HG02884 (cell line): ENCODE data around the gene COL5A2.

Experiments
- ATAC-seq: cut with Tn5 transposase; IDR thresholded peaks from one replicate; pipeline ENCODE4 v1.9.1; 2021; ENCODE audit warnings: mild to moderate bottlenecking, moderate library complexity; ENCODE audit not compliant: unreplicated experiment

Gene COL5A2

DNA sequence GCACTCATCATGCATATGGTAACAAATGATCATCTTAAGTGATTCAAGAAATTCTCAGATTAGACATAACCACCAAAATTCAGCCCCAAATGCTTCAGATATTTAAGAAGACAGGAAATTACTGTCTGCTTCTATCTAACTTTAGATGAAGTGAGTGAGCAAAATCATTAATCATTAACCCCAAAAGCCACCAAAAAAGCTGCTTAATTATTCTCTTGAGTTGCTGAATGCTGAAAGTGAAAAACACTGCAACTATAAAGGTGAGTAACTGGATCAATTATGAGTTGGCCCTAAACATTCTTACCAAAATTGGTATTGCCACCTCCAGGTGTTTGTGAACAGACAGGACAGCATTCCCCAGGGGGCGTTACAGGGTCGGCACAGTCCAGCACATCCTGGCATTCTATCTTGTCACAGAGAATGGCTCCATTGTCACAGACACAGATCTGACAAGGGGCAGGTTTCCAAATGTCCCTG is 69.6 kb downstream of the COL5A2 start:
- ATAC-seq, result peak; percentile 72

GRCh38 chr2:189104934-189105333 is 74.6 kb downstream of the COL5A2 start:
- no peak for ATAC-seq

- no peak for ATAC-seq
Measured at GRCh38 chr2:189102735-189103134, 76.8 kb downstream of the COL5A2 start.

DNA sequence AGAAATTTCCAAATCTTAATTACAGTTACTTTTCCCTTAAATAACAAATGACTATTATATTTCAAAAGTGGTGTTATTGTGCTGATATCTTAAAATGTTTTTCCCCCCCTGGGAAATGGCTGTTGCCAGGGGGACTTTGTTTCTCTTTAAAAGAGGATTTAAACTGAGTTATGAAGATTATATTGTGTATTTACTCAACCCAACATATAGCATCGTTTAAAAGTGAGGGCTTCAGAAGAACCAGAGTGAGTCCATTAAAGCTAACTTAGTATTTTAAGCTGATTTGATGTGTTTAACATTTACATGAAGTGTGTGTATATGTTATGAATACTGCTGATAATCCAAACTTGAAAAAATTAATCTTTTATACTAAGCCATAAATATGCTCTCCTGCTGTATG is 81.6 kb downstream of the COL5A2 start:
- ATAC-seq, result no peak

DNA sequence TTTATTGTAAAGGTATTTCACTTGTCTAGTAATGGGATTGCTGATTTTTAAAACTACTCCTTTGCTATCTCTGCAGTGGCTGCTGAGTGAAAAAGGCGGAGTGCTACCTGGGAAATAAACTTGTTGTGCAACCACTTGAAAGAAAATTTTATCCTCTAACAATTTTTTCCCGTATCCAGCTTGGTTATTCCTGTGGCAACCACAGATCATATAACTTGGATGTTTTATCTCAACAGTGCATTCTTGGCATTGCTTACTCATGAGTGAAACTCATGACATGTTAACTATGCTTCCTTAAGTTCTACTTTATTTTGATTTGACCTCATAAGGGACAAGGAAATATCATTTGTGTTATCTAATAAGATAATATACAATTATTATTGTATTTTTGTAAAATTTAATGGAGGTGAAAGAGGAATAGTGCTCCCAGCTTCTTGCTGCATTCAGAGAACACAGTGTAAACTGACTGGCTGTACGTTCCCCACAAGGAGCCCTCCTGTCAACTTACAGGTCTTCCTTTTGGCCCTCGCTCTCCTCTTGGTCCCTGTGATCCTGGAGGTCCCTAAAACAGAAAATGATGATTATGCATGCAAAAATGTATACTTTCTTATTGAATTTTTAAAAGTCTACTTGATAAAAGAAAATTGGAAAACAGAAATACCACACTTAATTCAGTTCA is 82.7 kb downstream of the COL5A2 start:
- ATAC-seq, result no peak

GRCh38 chr2:189095101-189095500 is 84.5 kb downstream of the COL5A2 start:
- no peak for ATAC-seq

GRCh38 chr2:189092936-189093335 is 86.6 kb downstream of the COL5A2 start:
- ATAC-seq, result no peak

DNA sequence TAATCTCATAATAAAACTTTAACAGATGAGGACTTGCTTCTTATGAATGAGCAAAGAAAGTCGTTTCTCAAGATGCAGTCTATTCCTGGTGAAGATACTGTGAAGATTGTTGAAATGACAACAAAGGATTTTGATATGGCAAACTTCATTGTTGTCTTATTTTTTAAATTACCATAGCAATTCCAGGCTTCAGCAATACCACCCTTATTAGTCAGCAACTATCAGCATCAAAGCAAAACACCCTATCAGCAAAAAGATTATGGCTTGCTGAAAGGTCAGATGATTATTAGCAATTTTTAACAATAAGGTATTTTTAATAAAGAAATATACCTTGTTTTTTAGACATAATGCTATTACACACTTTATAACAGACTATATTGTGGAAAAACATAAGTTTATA is 88.3 kb downstream of the COL5A2 start:
- ATAC-seq, result no peak

GRCh38 chr2:189088591-189089205 is 90.9 kb downstream of the COL5A2 start:
- no peak for ATAC-seq

DNA sequence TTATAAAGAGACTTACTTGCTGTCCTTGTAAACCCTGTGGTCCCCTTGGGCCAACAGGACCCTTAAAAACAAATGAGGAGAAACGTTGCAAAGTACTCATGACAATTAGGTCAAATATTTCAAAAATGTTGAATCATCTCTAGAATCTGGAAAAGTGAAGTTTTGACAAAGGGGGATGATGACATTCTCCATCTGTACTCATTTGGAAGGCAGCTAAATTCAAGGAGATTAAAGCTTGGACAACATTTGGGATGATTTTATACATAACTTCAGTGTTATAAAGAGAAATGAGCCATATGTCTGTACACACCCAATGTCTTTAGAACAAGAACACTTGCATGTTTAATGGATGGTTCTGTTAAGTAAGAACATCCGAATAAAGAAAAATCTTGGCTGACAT is 92.9 kb downstream of the COL5A2 start:
- no peak for ATAC-seq

GRCh38 chr2:189086250-189086649 is 93.3 kb downstream of the COL5A2 start:
- ATAC-seq, result no peak

DNA sequence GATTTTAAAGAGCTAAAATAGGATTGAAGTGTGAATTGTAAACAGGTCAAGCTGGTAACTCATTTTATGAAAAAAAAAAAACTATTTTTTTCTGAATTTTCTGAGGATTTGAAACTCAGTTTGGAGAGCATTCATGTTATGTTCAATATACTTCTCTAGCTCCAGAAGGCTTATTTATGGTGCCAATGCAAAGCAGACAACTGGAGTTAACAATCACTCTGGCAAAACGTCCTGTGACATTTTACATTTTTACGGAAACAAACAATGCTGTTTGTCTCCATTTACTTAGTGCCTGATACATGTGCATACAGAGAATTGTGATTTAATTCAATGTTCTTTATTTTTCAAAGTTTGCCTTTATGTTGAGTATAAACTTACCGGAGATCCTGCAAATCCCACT is 96.0 kb downstream of the COL5A2 start:
- ATAC-seq, result no peak

GRCh38 chr2:189083106-189083505 is 96.5 kb downstream of the COL5A2 start:
- no peak for ATAC-seq

DNA sequence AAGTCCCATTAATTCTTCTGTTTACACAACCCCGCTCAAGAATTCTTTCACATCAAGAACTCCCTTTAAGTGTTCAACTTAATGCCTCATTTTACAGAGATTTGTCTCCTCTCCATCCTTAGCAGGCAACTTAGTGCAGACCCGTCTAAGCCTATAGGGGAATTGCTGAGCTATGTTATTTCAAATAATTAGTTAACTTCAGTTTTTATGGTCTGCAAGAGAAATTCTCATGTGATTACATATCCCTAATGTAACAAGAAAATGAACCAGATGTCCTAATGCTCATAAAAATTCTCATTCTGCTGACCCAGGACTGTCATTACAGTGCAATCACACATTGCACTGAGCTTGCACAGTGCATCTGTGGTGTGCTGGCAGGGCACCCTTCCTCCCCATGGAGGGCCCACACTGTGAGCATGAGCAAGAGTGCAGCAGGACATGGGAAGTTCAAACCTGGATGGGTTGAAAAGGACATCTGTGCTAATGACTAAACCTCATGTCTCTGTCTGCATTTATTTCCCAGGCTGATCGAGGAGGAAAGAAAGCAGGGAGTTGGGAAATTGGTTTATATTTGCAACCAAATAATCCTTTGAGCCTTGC is 97.1 kb downstream of the COL5A2 start:
- ATAC-seq, result no peak

DNA sequence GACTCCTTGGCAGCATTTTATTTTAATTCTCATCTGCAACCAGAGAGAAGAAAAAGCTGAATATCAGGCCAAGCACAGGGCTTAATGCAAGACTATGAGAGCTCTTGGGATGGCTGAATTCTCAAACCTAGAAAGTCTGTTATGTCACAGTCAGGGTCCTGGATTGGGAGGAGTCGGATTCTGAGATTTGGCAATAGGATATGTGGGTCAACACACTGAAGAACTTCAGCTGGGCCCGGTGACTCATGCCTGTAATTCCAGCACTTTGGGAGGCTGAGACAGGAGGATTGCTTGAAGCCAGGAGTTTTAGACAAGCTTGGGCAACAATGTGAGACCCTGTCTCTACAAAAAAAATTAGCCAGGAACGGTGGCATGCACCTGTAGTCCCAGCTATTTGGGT is 103.0 kb downstream of the COL5A2 start:
- no peak for ATAC-seq

DNA sequence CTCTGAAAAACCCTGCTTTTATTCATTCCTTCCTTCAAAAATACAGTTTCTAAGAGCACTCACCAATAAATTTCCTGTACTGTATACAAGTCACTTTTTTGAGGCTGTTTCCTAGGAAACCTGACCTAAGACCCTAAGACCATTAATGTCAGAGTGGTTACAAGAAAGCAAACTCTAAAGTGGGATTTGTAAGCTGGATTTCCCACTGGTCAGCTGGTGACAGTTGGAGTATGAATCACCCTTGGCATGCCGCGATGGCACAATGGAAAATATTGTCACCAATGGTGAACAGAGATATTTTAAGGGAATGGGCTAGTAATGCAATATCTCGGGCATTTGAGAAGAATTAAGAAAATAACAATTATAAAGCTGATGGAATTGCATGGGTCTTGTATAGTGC is 103.4 kb downstream of the COL5A2 start:
- no peak for ATAC-seq

DNA sequence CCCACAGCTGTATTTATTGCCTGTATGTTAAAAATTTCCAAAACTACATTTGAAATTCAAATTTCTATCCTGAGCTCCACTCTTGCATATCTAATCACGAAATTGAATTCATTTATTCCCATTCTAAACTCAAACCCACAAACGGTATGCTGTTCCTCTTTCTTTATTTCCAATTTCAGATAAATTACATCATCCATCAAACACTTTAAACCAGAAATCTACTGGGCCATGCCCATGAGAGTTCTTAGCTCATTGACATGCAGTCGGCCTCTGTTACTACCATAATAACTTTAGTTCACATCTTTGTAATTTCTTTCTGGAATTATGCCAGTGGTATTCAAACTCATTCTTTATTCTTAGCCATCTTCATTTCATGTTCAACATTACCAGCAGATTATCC is 105.1 kb downstream of the COL5A2 start:
- no peak for ATAC-seq

GRCh38 chr2:189072036-189072435 is 107.5 kb downstream of the COL5A2 start:
- no peak for ATAC-seq

- ATAC-seq, result no peak
Measured at GRCh38 chr2:189069855-189070619, 109.5 kb downstream of the COL5A2 start.

- no peak for ATAC-seq
Measured at GRCh38 chr2:189066037-189066436, 113.5 kb downstream of the COL5A2 start.

- ATAC-seq, result no peak
Measured at GRCh38 chr2:189060096-189060642, 119.4 kb downstream of the COL5A2 start.
